ENCODE results near the gene IGFLR1. TPM values are rescaled to one million over a fixed set of nuclear protein-coding genes. Genes with fewer than 3 reads are reported as not detected.

IGFLR1 gene
- total RNA-seq, 4 donors from 2014 or later = 4.8 to 25.5 (median 10.7) TPM

GRCh38 chr19:35710784-35711723, 31.2 kb downstream of the IGFLR1 start:
- Histone ChIP-seq H3K36me3 (no peaks in the 10 kb centered on the region), H3K4me1 (peaks cover 0 to 13% (median 9%) of the 10 kb centered on the region in 4 donors), H3K9me3 (no peaks in the 10 kb centered on the region), H3K4me3 (no peak overlapping the region), H3K27me3 (no peaks in the 10 kb centered on the region), H3K27ac (no peak overlapping the region)
- no peak for TF ChIP-seq EP300 (IDR thresholded peaks at IDR 0.05)
- no peak for TF ChIP-seq POLR2A (IDR thresholded peaks at IDR 0.05)
- TF ChIP-seq, protein P1, sequence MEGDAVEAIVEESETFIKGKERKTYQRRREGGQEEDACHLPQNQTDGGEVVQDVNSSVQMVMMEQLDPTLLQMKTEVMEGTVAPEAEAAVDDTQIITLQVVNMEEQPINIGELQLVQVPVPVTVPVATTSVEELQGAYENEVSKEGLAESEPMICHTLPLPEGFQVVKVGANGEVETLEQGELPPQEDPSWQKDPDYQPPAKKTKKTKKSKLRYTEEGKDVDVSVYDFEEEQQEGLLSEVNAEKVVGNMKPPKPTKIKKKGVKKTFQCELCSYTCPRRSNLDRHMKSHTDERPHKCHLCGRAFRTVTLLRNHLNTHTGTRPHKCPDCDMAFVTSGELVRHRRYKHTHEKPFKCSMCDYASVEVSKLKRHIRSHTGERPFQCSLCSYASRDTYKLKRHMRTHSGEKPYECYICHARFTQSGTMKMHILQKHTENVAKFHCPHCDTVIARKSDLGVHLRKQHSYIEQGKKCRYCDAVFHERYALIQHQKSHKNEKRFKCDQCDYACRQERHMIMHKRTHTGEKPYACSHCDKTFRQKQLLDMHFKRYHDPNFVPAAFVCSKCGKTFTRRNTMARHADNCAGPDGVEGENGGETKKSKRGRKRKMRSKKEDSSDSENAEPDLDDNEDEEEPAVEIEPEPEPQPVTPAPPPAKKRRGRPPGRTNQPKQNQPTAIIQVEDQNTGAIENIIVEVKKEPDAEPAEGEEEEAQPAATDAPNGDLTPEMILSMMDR (IDR thresholded peaks at IDR 0.05) = no peak
- WGBS, 2 donors = 58 to 60% methylated on average over 13 of the region's 13 CpGs
- DNase-seq (ENCODE audit: low spot score in 2 of 2) = no peak

DNA sequence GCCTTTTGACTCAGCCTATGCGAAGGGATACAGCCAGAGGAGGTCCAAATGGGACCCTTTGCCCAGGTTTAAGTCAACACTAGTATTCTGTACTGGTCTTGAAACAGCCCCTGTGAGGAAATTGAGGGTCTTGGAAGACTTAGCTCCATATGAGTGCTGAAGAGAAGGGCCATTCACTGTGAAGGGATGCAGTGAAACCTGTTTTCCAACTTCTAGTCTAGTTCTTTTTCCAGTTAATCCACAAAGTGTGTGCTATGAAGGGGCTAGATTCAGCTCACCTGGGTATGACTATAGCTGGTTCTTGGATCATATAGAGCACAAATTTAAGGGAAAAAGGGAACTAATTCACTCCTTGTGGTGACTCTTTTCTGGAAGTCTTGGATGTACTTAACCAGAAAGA, 33.9 kb downstream of the IGFLR1 start:
- Histone ChIP-seq H3K9me3 (no peaks in the 10 kb centered on the region), H3K27me3 (no peaks in the 10 kb centered on the region), H3K36me3 (no peaks in the 10 kb centered on the region), H3K4me1 (no peaks in the 10 kb centered on the region), H3K4me3 (no peak overlapping the region), H3K27ac (no peak overlapping the region)
- TF ChIP-seq EP300 (IDR thresholded peaks at IDR 0.05) (no peak), POLR2A (IDR thresholded peaks at IDR 0.05) (no peak)
- TF ChIP-seq, protein P1 (IDR thresholded peaks at IDR 0.05) = no peak
- WGBS, 2 donors = 100% methylated on average over 1 of the region's 1 CpG
- DNase-seq (ENCODE audit: low spot score in 2 of 2) = no peak

- DNase-seq (ENCODE audit: low spot score in 2 of 2) = no peak
- Histone ChIP-seq H3K9me3 (no peaks in the 10 kb centered on the region), H3K4me1 (peaks cover 0 to 16% (median 3%) of the 10 kb centered on the region in 4 donors), H3K4me3 (no peak within 1 kb of the TSS), H3K36me3 (no peaks in the 10 kb centered on the region), H3K27me3 (no peaks in the 10 kb centered on the region), H3K27ac (no peak within 1 kb of the TSS)
- TF ChIP-seq EP300 (IDR thresholded peaks at IDR 0.05) = no peak
- TF ChIP-seq POLR2A (IDR thresholded peaks at IDR 0.05) = no peak
- TF ChIP-seq, protein P1 (IDR thresholded peaks at IDR 0.05) = no peak
- WGBS, 2 donors = 24 to 29% methylated on average over 22 to 24 of the region's 24 CpGs
These were observed 38.0 kb downstream of the IGFLR1 start, which contains the start of gene ZBTB32 for GRCh38 chr19:35704218-35704617. Gene ZBTB32, plus strand, starts transcription at chr19:35704558. Its CDS starts 10,069 bp downstream, at chr19:35714627.

DNA sequence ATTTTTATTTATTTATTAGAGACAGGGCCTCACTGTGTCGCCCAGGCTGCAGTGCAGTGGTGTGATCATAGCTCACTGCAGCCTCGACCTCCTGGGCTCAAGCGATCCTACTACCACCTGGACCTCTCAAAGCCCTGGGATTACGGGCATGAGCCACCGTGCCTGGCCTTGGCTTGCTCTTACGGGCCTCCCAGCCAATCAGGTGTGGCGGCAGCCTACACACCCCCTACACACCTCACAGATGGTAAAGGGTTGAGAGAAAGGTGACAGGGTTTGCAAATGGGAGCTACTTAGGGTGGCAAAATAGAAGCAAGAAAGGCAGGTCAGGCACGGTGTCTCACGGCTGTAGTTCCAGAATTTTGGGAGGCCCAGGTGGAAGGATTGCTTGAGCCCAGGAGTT, 38.9 kb downstream of the IGFLR1 start:
- H3K4me1 ChIP-seq = peaks cover 0 to 16% (median 3%) of the 10 kb centered on the region in 4 donors
- DNase-seq (ENCODE audit: low spot score in 2 of 2) = no peak
- H3K36me3 ChIP-seq = no peaks in the 10 kb centered on the region
- no peak for TF ChIP-seq EP300 (IDR thresholded peaks at IDR 0.05)
- TF ChIP-seq POLR2A (IDR thresholded peaks at IDR 0.05) = no peak
- TF ChIP-seq, protein P1 (IDR thresholded peaks at IDR 0.05) = no peak
- 56 to 58% methylated on average over 9 of the region's 9 CpGs for WGBS, 2 donors
- no peaks in the 10 kb centered on the region for H3K27me3 ChIP-seq
- no peak overlapping the region for H3K4me3 ChIP-seq
- no peaks in the 10 kb centered on the region for H3K9me3 ChIP-seq
- H3K27ac ChIP-seq = no peak overlapping the region

Measured in tibial nerve (tissue), 4 donors.